ENCODE measurements around the gene CACNA2D4.

Gene CACNA2D4

GRCh38 chr12:1758887-1759286 lies 159.6 kb downstream of the CACNA2D4 start:
- TF ChIP-seq SP1 (IDR thresholded peaks at IDR 0.05) (no peak), ARNT (IDR thresholded peaks at IDR 0.05) (no peak), LEF1 (IDR thresholded peaks at IDR 0.05; ENCODE audit: borderline replicate concordance) (no peak), BHLHE40 (IDR thresholded peaks at IDR 0.05; ENCODE audit: borderline replicate concordance) (no peak), FOXM1 (IDR thresholded peaks at IDR 0.05; ENCODE audit: borderline replicate concordance) (no peak), CTBP1 (IDR thresholded peaks at IDR 0.05; ENCODE audit: borderline replicate concordance) (no peak), L3MBTL2 (conservative IDR thresholded peaks at IDR 0.05) (no peak), FOXK2 (IDR thresholded peaks at IDR 0.05) (no peak), TARDBP (IDR thresholded peaks at IDR 0.05) (no peak), NFRKB (IDR thresholded peaks at IDR 0.05) (no peak), PKNOX1 (IDR thresholded peaks at IDR 0.05) (no peak), ELF4 (IDR thresholded peaks at IDR 0.05) (no peak)
- ChIA-PET POLR2A (no interaction called here), CTCF (no interaction called here)
- DNase-seq (ENCODE audit: extremely low spot score) = no peak

GRCh38 chr12:1758376-1758775 lies 160.1 kb downstream of the CACNA2D4 start:
- TF ChIP-seq L3MBTL2 (conservative IDR thresholded peaks at IDR 0.05) = no peak
- TF ChIP-seq ARNT (IDR thresholded peaks at IDR 0.05) = no peak
- TF ChIP-seq FOXK2 (IDR thresholded peaks at IDR 0.05) = no peak
- no peak for TF ChIP-seq LEF1 (IDR thresholded peaks at IDR 0.05; ENCODE audit: borderline replicate concordance)
- TF ChIP-seq ELF4 (IDR thresholded peaks at IDR 0.05) = no peak
- TF ChIP-seq NFRKB (IDR thresholded peaks at IDR 0.05) = no peak
- TF ChIP-seq SP1 (IDR thresholded peaks at IDR 0.05) = no peak
- no peak for TF ChIP-seq ZNF384 (IDR thresholded peaks at IDR 0.05)
- no peak for TF ChIP-seq PKNOX1 (IDR thresholded peaks at IDR 0.05)
- no peak for TF ChIP-seq SUZ12 (IDR thresholded peaks at IDR 0.05)
- TF ChIP-seq FOXA1 (IDR thresholded peaks at IDR 0.05) = no peak
- TF ChIP-seq CTBP1 (IDR thresholded peaks at IDR 0.05; ENCODE audit: borderline replicate concordance) = no peak
- no peak for TF ChIP-seq FOXM1 (IDR thresholded peaks at IDR 0.05; ENCODE audit: borderline replicate concordance)
- TF ChIP-seq TARDBP (IDR thresholded peaks at IDR 0.05) = no peak
- no peak for TF ChIP-seq BHLHE40 (IDR thresholded peaks at IDR 0.05; ENCODE audit: borderline replicate concordance)
- no peak for TF ChIP-seq HDGF (IDR thresholded peaks at IDR 0.05; ENCODE audit: borderline replicate concordance)
- DNase-seq (ENCODE audit: extremely low spot score) = no peak
- ChIA-PET POLR2A (no interaction called here), CTCF (no interaction called here)

- CTCF ChIA-PET = interaction anchor here (0.7 kb wide), 1 partner anchor 120 kb away, joined by 3 read pairs; no protein-coding TSS in a partner anchor
- POLR2A ChIA-PET = no interaction called here
- no peak for DNase-seq (ENCODE audit: extremely low spot score)
These were observed 168.2 kb downstream of the CACNA2D4 start for GRCh38 chr12:1750300-1750699.

GRCh38 chr12:1749019-1749418 lies 169.4 kb downstream of the CACNA2D4 start:
- TF ChIP-seq ELF4 (IDR thresholded peaks at IDR 0.05) (no peak), CTBP1 (IDR thresholded peaks at IDR 0.05; ENCODE audit: borderline replicate concordance) (no peak), LEF1 (IDR thresholded peaks at IDR 0.05; ENCODE audit: borderline replicate concordance) (no peak), BHLHE40 (IDR thresholded peaks at IDR 0.05; ENCODE audit: borderline replicate concordance) (no peak), SP1 (IDR thresholded peaks at IDR 0.05) (no peak), ARNT (IDR thresholded peaks at IDR 0.05) (no peak), L3MBTL2 (conservative IDR thresholded peaks at IDR 0.05) (no peak), FOXK2 (IDR thresholded peaks at IDR 0.05) (no peak), NFRKB (IDR thresholded peaks at IDR 0.05) (no peak), ZNF384 (IDR thresholded peaks at IDR 0.05) (no peak), SUZ12 (IDR thresholded peaks at IDR 0.05) (no peak), FOXA1 (IDR thresholded peaks at IDR 0.05) (no peak), HDGF (IDR thresholded peaks at IDR 0.05; ENCODE audit: borderline replicate concordance) (no peak), FOXM1 (IDR thresholded peaks at IDR 0.05; ENCODE audit: borderline replicate concordance) (no peak), PKNOX1 (IDR thresholded peaks at IDR 0.05) (no peak)
- ChIA-PET CTCF (interaction anchor here (0.5 kb wide), 1 partner anchor 11 kb away, joined by 3 read pairs; no protein-coding TSS in a partner anchor), POLR2A (no interaction called here)
- DNase-seq (ENCODE audit: extremely low spot score) = no peak

More at GRCh38 chr12:1750300-1750699, 168.2 kb downstream of the CACNA2D4 start:
- no peak for TF ChIP-seq FOXA1 (IDR thresholded peaks at IDR 0.05)
- no peak for TF ChIP-seq PKNOX1 (IDR thresholded peaks at IDR 0.05)
- TF ChIP-seq ZNF384 (IDR thresholded peaks at IDR 0.05) = no peak
- TF ChIP-seq SUZ12 (IDR thresholded peaks at IDR 0.05) = no peak
- no peak for TF ChIP-seq CTBP1 (IDR thresholded peaks at IDR 0.05; ENCODE audit: borderline replicate concordance)
- TF ChIP-seq LEF1 (IDR thresholded peaks at IDR 0.05; ENCODE audit: borderline replicate concordance) = no peak
- TF ChIP-seq TARDBP (IDR thresholded peaks at IDR 0.05) = no peak
- TF ChIP-seq L3MBTL2 (conservative IDR thresholded peaks at IDR 0.05) = no peak

GRCh38 chr12:1747609-1748008 lies 170.8 kb downstream of the CACNA2D4 start:
- TF ChIP-seq TARDBP (IDR thresholded peaks at IDR 0.05) = no peak
- no peak for TF ChIP-seq FOXK2 (IDR thresholded peaks at IDR 0.05)
- no peak for TF ChIP-seq CTBP1 (IDR thresholded peaks at IDR 0.05; ENCODE audit: borderline replicate concordance)
- TF ChIP-seq BHLHE40 (IDR thresholded peaks at IDR 0.05; ENCODE audit: borderline replicate concordance) = no peak
- no peak for TF ChIP-seq FOXA1 (IDR thresholded peaks at IDR 0.05)
- no peak for TF ChIP-seq L3MBTL2 (conservative IDR thresholded peaks at IDR 0.05)
- no peak for TF ChIP-seq ARNT (IDR thresholded peaks at IDR 0.05)
- TF ChIP-seq HDGF (IDR thresholded peaks at IDR 0.05; ENCODE audit: borderline replicate concordance) = no peak
- no peak for TF ChIP-seq FOXM1 (IDR thresholded peaks at IDR 0.05; ENCODE audit: borderline replicate concordance)
- TF ChIP-seq LEF1 (IDR thresholded peaks at IDR 0.05; ENCODE audit: borderline replicate concordance) = no peak
- TF ChIP-seq SP1 (IDR thresholded peaks at IDR 0.05) = no peak
- TF ChIP-seq ELF4 (IDR thresholded peaks at IDR 0.05) = no peak
- no peak for TF ChIP-seq PKNOX1 (IDR thresholded peaks at IDR 0.05)
- TF ChIP-seq ZNF384 (IDR thresholded peaks at IDR 0.05) = no peak
- TF ChIP-seq SUZ12 (IDR thresholded peaks at IDR 0.05) = no peak
- TF ChIP-seq NFRKB (IDR thresholded peaks at IDR 0.05) = no peak
- no peak for DNase-seq (ENCODE audit: extremely low spot score)
- POLR2A ChIA-PET = no interaction called here
- CTCF ChIA-PET = interaction anchor here (0.6 kb wide), 1 partner anchor 71 kb away, joined by 7 read pairs; no protein-coding TSS in a partner anchor

Measured in HEK293T (cell line).